SH-SY5Y (cell line): ENCODE results near the gene MAGEA4.

ENCODE experiments used
- GATA2 ChIP-seq: IDR thresholded peaks from 2 replicates; pipeline ENCODE4 v1.6.1; 2011; ENCODE audit warnings: mild to moderate bottlenecking, low read depth, low read length
- GATA3 ChIP-seq: IDR thresholded peaks from 2 replicates; pipeline ENCODE4 v1.6.1; 2011; ENCODE audit warnings: low read depth, mild to moderate bottlenecking, low read length, moderate library complexity

- TF ChIP-seq GATA3 (no peak), GATA2 (no peak)
These were observed 9.7 kb upstream of the MAGEA4 start for GRCh38 chrX:151902813-151903591.
